GM19397 (cell line): ENCODE measurements around the gene GPC5.
"Not testable (repeated sequence)": the region's sequence is repeated elsewhere in the genome, so short reads cannot be mapped to it uniquely, and the experiment has no call there.

Experiments
- ATAC-seq: cut with Tn5 transposase; IDR thresholded peaks from one replicate; pipeline ENCODE4 v1.9.1; 2021; ENCODE audit warnings: mild to moderate bottlenecking, moderate library complexity; ENCODE audit not compliant: unreplicated experiment

The GPC5 gene

DNA sequence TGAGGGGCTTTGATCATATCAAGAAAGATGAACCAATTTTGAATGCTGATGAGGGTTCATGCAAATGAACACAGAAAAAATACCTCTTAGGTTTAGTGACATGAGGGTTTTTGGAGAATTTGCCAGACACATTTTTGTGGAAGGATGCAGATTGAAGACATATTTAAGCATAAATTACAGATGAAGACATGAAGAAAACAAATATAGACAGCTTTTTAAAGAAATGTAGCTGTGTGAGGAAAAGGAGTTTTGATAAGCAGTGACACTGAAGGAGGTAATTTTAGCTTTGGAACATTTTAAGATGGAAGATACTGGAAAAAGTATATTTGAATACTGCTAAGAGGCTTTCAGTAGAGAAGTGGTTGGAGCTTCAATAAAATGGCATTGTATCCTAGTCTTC, 1017.4 kb downstream of the GPC5 start:
- no peak for ATAC-seq

DNA sequence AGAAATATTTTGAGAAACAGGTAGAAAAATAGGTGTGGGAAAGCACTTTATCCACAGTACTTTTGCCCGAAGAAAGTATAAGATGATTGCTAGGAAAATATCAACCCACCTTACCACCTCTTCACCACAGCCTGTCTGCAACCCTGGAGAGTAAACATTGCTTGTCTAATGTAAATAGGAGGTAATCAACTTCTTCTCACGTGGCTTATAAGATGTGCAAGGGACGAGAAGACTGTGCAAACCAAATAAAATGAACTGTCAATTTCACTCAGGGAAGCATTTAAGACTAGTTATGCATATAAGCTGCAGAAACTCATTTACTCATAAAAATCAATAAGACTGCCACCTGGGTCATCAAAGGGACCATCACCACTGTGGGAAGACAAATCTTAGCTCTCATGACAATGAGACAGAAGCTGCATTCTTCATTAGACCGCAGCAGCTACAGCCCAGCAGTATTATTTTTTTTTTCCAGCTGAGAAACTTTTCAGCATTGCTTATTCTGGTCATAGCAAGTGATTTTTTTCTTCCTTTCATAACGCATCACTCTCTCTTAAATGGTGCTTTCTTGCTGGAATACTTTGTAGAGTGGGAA, 1020.5 kb downstream of the GPC5 start:
- ATAC-seq = no peak

DNA sequence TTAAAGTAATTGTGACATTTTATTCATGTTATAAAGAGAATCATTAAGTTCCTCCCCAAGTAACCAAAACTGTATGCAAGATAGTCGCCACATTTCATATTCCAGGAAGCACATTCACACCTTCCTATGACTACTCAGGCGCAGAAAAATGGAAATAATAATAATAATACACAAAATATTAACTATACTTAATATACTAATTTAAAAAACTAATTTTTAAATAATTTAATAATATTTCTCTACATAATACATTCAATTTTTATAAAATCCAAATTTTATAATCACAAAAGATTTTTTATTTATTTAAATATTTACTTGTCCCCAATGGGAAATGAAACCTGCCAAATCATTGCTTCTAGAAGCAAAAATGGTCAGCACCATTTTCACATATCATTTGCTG, 1030.8 kb downstream of the GPC5 start:
- ATAC-seq = no peak

DNA sequence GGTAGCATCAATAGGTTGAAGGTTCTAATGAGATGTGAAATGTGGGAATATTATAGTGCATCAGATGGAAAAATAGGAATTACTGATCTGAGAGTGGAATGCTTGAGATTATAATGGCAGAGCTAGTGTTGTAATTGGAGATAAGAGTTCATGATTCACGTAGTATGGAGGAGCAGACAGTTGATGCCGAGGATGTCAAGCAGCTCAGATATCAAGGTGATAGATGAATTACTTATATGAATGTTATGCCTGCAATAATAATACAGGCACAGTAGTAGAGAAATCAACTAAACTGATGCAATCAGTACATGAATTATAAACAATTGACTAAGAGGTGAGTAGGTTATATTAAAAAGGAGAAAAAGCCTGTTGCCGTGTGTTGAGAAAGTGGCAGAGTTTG, 1035.0 kb downstream of the GPC5 start:
- ATAC-seq = no peak

DNA sequence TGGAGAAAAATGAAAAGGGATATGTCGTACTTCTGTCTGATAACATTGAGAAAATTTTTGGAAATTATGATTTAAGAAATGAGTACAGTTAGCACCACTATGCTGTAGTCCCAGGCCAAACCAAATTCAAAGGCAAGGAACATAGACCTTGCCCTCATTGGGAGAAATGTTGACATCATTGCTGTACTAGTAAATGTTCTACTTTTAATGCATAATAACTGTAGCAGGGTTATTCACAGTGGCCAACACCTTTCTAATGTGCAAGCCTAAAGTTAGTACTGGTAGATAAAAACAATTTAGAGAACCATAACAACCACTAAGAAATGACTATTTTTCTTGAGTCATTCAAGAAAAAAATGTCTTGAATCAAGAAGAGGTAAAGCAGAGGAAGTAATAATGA, 1035.5 kb downstream of the GPC5 start:
- ATAC-seq = no peak

DNA sequence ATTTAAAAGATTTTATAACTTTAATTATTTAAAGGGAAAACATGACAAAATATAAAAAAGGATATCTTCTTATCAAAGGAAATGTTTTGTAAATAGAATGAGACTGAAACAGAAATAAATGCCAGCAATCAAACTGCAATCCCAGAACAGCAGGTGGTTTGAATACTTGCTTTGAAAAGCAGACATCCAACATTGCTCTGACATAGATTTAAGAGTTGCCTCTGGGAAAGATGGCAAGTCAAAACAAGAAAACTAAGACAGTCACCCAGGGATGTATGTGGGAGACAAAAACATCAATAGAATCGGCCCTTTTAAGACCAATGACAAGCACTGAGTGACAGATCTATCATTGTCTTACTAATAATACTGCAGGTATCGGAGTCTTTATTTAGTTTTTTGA, 1038.5 kb downstream of the GPC5 start:
- ATAC-seq = no peak

DNA sequence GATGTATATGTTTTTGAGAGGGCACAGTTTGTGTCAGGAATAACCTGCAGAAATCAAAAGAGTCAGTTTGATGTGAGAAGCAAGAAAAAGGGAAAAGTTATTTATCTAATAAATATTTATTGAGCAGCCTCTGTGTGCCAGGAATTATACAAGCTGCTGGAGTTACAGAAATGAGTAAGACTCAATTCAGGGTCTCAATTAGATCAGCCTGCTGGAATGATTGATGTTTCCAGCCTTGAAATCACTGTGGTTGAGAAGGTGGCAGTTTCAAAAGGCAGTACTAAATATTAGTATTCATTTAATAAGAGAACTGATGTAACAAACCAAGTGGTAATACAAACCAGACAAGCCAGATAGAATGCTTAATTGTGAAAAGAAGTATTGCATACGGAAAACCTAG, 1045.8 kb downstream of the GPC5 start:
- no peak for ATAC-seq

DNA sequence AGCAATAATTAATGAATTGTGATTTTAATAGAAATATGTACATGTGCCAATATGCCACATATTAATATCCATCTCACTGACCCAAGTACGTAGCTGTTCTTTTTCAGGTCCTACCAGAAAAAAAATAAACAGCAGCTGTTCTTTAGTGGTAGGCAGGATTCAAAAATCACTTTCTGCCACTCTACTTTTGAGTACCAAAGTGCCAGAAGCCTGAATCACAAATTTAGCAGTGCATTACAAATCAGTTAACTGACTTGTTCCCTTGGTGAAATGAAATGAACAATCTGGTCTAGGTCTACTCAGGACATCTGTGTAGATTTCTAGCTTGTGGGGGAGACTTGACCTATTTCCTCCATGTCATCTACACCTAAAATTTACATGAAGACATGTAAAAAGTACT, 1052.6 kb downstream of the GPC5 start:
- ATAC-seq = no peak

DNA sequence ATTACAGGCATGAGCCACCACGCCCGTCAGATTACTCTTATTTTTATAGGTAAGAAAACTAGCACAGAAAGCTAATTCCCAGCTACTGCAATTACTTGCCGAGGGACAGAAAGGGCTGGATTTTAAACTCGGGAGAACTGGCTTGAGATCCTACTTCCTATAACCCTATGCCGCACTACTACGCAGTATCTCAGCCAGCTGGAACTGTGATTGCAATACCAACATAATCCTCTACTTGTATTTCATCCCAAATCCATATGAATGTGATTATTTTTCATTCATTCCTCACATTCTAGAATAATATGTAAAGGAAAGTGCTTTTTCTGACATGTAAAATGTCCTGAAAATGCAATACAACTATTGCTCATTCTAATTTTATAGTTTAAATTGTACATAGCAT, 1054.4 kb downstream of the GPC5 start:
- no peak for ATAC-seq

DNA sequence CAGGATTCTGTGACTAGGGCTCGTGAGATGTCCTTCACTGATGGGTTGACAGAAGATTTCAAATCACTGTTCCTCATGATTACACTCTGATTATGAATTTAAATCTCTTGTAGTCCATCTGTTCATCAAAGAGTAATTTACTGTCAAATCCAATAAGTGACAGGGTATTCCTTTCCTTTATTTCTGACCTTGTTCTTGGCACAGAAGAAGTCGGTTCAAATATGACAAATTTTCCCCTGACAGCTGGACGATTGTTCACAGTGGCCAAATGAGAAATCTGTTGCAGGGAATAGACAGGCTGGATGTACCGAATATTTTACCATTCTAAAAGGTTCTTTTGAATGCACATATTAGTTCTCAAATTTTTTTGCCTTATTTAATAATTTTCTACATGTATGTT, 1060.9 kb downstream of the GPC5 start:
- no peak for ATAC-seq

DNA sequence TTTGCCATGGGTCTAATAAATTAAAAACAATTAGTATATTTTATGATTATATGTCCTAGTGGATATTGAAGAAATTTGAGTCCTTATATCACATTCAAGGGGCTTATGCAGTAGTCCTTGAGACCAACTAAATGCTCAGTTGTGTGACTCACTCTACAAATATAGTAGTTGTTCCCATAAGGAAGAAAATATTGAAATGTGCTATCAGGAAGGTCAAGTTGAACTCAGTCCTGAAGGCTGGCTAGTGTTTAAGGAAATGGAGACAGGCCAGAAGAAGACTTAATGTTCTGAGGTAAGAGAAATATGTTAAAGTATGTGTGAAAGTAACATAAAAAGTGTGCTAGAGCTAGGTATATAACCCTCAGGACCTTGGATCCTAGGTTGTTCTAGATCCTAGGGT, 1062.1 kb downstream of the GPC5 start:
- ATAC-seq = no peak

DNA sequence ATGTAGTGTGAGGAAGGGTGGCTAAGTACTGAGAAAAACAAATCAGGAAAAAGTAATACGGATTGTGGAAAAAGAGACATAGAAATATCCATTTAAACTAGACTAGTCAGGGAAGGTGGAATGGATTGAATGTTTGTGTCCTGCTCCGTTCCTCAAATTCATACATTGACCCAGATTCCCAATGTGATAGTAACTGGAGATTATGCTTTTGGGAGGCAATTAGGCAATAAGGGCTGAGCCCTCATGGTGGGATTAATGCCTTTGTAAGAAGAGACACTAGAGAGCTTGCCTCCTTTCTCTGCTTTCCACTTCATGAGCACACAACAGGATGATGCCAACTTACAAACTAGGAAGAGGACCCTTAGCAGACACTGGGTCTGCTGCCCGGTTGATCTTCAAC, 1063.0 kb downstream of the GPC5 start:
- ATAC-seq = no peak

DNA sequence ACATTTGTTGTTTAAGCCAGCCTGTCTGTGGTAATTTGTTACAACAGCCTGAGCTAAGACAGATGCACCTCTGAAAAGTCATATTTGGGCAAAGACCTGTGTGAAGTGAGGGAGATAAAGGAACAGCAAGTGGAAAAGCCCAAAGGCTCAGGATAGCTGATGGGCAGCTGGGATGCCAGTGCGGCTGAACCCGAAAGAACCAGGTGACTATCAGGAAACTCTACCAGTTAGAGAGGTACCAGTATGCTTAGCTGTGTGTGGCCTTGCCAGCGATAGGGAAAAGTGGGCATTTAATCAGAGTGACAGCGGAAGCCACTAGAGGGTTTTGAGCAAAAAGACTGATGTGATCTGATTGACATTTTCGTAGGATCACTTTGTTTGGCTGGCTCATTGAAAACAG, 1063.4 kb downstream of the GPC5 start:
- ATAC-seq = no peak

DNA sequence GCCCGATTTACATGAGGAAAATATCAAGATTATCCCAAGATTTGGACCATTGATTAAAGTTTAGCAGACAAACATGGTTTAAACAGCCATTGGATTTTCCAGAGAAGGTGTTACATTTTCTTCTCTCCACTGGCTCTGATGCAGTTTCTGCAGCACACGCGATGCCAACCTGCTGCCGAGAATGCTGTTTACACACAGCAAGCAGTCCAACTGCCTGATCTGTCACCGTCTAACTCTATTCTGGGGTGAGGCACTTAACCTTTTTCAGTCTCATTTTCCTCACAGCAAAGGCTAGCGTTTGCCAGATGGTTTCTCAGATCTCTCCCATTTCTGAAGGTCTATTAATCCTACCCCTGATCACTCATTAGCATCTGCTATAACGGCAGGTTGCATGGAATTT, 1064.7 kb downstream of the GPC5 start:
- no peak for ATAC-seq

DNA sequence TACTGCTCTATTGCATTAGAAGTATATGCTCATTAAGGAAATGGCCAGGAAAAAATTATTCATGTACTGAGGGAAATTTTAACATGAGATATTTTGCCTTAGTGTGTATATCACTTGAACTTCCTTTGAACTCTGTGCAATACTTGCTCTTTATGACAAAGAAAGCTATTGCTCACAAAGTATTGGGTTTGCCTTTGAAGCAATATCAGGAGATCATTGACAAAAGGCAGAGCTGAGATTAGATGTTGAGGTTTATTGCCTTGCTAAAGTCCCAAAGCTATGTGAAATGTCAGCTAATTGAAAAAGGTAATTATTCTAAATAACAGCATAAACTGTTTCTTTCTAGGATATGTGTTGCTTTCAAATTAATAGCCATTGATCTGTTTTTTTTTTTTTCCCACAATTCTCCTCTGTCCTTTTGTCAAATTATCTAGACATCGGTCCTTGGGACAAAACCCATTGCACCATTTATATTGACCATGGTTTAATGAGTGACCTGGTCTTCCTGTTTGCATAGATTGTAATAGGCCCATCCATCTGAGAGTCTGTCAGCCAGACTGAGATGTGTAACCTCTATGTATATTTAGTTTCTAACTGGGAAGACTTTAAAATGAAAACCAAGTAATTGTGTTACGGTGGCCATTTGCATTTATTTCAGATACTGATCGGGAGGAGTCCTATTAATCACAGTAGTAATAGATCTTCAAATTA, 1075.5 kb downstream of the GPC5 start:
- ATAC-seq = no peak

DNA sequence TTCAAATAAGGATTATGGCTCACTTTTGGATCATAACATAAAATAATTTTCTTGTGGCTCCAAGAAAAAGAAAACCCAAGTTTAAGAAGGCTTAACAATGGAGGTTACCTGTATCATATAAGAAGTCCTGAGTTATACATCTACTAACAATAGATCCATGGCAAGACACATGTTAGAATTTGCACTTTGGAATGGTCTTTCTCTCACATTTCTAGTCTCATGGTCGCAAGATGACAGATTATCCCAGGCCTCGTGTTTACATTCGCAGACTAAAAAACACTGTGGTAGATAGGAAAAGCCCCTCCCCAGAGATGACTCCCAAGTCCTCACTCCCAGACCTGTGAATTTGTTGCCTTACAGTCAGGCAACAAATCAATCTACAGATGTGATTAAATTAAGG, 1082.0 kb downstream of the GPC5 start:
- no peak for ATAC-seq

DNA sequence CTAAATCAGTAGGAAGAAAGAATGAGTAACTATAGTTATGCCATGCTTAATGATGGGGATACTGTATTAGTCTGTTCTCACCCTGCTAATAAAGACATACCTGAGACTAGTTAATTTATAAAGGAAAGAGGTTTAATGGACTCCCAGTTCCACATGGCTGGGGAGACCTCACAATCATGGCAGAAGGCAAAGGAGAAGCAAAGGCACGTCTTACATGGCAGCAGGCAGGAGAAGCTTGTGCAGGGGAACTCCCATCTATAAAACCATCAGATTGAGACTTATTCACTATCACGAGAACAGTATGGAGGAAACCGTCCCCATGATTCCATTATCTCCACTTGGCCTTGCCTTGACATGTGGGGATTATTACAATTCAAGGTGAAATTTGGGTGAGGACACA, 1084.4 kb downstream of the GPC5 start:
- not testable (repeated sequence) for ATAC-seq

DNA sequence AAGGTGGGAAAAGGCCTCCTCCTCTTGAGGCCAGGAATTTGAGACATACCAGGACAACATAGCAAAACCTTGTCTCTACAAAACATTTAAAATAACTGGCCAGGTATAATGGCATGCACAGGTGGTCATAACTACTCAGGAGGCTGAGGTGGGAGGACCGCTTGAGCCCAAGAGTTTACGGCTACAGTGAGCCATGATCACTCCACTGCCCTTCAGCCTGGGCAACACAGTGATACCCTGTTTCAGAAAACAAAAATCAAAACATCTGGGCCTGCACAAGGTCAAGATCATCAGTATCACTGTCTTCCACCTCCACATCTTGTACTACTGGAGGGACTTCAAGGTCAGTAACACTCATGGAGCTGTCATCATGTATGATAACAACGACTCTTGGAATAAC, 1085.5 kb downstream of the GPC5 start:
- ATAC-seq = no peak

DNA sequence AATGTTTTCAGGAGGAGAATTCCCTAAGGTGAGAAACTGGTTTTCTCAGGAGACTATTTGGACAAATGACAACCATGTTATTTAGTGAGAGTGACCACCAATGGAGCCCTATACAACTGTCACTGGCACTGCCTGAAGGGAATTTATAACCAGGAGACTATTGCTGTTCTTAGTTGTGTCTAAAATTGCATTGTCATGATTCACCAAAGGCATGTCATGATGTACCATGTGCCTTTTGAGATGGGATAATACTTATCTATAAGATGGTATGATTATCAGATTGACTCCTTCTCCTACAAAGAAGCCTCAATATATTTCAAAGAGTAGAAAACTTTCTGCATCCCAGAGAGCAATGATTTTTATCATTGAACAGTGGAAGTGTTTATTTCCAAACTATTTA, 1088.8 kb downstream of the GPC5 start:
- no peak for ATAC-seq

DNA sequence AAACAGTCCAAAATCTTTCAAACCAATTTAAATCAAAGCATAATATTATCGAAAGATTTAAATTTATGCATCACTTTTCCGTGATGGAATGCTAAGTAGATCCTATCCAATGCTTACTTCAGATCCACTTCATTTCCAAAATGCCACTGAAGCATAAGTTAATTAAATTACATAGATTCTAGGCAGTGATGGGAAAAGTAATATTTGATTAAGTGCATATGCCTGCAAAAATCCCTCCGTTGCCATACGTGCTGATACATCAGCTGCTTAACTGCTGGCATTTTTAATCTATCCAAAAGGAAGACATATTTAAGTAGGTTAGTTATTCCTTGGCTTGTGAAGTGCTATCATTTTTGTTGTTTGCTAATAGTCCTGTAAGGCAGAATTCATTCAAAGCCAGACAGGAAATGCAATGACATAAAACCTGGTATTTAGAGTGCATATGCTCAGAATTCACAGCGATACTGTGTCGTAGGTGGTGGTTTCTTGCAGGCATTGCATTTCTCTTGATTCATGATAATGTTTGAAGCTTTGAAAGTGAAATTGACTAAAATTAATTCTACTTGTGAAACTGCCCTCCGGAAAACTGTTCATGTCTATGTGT, 1089.9 kb downstream of the GPC5 start:
- no peak for ATAC-seq

DNA sequence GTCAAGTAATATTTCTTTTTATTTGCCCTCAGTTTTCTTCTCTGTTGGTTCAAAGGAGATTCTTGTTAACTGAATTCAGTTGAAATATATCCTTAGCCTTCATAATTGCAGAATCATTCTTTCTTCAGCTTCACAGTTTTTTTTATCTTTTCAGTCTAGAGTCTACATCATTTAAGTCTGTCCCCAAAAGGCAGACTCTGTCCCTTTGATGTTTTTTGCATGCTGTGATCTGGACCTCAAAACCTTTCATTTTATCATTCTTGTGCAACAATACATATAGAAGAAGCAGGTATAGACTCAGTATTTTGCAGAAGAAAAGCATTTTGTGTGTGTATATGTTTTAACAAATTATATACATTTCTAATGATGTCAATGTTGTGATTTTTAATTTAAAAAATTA, 1093.4 kb downstream of the GPC5 start:
- ATAC-seq = no peak

DNA sequence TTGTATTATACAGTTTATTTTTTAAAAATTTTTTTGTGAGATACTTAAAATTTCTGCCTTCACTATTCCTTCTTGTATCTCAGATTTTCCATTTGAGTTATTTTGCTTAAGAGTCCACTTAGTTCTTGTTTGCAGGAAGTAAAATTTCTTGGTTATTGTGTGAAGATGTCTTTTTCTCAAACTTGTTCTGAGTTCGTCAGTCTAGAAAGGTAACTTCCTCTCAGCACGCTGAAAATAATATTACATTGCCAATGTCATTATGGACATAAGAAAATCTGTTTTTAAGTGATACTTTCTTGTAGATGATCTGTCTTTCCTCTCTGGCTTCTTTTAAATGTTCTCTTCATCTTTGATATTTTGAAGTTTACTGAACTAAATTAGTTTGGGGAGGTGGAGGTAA, 1096.5 kb downstream of the GPC5 start:
- ATAC-seq = no peak

DNA sequence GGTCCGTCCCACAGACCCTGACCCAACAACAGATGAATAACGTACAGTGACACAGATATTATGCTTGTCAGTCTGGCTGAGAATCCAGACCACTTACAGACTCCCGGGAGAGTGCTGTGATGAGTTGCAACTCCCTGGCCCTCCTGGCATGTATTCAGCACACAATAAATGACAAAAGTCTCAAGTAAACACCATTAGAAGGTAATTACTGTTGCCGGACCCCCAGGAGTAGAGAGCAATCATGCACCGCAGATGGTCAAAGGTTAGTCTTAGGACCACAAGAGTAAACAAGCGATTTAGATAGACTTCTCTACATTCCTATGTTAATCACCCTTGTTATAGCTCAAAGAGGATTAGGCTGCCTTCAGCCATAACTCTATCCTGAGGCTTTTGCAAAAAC, 1101.8 kb downstream of the GPC5 start:
- no peak for ATAC-seq
